ENCODE results near the gene NES. TPM values are rescaled to one million over a fixed set of nuclear protein-coding genes. Genes with fewer than 3 reads are reported as not detected.
A peak's percentile ranks its signal among the peaks of the same experiment; 100 is the strongest.

Gene NES
- total and polyA plus RNA-seq, 11 donors, result 59.7 to 499 (median 158) TPM

- DNase-seq, result no peak
- peaks cover 0 to 40% (median 26%) of the 10 kb centered on the region in 9 donors for H3K36me3 ChIP-seq
- H3K9me3 ChIP-seq, result no peaks in the 10 kb centered on the region
- TF ChIP-seq POLR2A (IDR thresholded peaks at IDR 0.05), result no peak
- TF ChIP-seq, protein P1, sequence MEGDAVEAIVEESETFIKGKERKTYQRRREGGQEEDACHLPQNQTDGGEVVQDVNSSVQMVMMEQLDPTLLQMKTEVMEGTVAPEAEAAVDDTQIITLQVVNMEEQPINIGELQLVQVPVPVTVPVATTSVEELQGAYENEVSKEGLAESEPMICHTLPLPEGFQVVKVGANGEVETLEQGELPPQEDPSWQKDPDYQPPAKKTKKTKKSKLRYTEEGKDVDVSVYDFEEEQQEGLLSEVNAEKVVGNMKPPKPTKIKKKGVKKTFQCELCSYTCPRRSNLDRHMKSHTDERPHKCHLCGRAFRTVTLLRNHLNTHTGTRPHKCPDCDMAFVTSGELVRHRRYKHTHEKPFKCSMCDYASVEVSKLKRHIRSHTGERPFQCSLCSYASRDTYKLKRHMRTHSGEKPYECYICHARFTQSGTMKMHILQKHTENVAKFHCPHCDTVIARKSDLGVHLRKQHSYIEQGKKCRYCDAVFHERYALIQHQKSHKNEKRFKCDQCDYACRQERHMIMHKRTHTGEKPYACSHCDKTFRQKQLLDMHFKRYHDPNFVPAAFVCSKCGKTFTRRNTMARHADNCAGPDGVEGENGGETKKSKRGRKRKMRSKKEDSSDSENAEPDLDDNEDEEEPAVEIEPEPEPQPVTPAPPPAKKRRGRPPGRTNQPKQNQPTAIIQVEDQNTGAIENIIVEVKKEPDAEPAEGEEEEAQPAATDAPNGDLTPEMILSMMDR (IDR thresholded peaks at IDR 0.05), result no peak
- H3K4me3 ChIP-seq, result no peak overlapping the region
- H3K27ac ChIP-seq, result peak overlapping the region; percentile 90 to 99 (median 96)
- intact Hi-C loops (cut with DNase I), result loop anchor here in 4 of 10 donors (5.0 to 10.0 kb wide), 3 partner anchors 164 to 554 kb away; partner anchors contain the start of genes MEF2D (in 3 of the 4) and LMNA (in 1 of the 4)
- ATAC-seq, result no peak
- WGBS, 4 donors, result 65 to 73% (median 67%) methylated on average over 13 to 17 of the region's 17 CpGs
- H3K27me3 ChIP-seq, result no peaks in the 10 kb centered on the region
- peaks cover 44 to 100% (median 89%) of the 10 kb centered on the region in 12 donors for H3K4me1 ChIP-seq
Measured at GRCh38 chr1:156668801-156669637, 8.2 kb downstream of the NES start.

GRCh38 chr1:156667968-156668709, 9.1 kb downstream of the NES start:
- Histone ChIP-seq H3K4me1 (peaks cover 53 to 100% (median 89%) of the 10 kb centered on the region in 12 donors), H3K4me3 (no peak overlapping the region)
- ATAC-seq, result peak in 3 of 4 donors; percentile 1 to 10 (median 2)

GRCh38 chr1:156667610-156667967, 9.6 kb downstream of the NES start:
- Histone ChIP-seq H3K9me3 (no peaks in the 10 kb centered on the region), H3K27ac (peak overlapping the region; percentile 90 to 99 (median 96)), H3K27me3 (no peaks in the 10 kb centered on the region), H3K36me3 (peaks cover 0 to 26% (median 18%) of the 10 kb centered on the region in 9 donors), H3K4me1 (peaks cover 58 to 100% (median 90%) of the 10 kb centered on the region in 12 donors), H3K4me3 (no peak overlapping the region)
- WGBS, 4 donors, result 0 to 16% (median 10%) methylated on average over 3 to 5 of the region's 5 CpGs
- intact Hi-C loops (cut with DNase I), result loop anchor here in 4 of 10 donors (5.0 to 10.0 kb wide), 3 partner anchors 163 to 553 kb away; partner anchors contain the start of genes MEF2D (in 3 of the 4) and LMNA (in 1 of the 4)
- TF ChIP-seq, protein P1 (IDR thresholded peaks at IDR 0.05), result no peak
- TF ChIP-seq POLR2A (IDR thresholded peaks at IDR 0.05), result no peak
- ATAC-seq (peak; percentile 48 to 73 (median 60)), DNase-seq (peak in 4 of 5 donors; percentile 78 to 84 (median 80))

More at GRCh38 chr1:156667968-156668709, 9.1 kb downstream of the NES start:
- peak overlapping the region; percentile 90 to 99 (median 96) for H3K27ac ChIP-seq
- no peak for TF ChIP-seq POLR2A (IDR thresholded peaks at IDR 0.05)
- no peak for DNase-seq
- 43 to 65% (median 56%) methylated on average over 8 to 9 of the region's 9 CpGs for WGBS, 4 donors
- no peaks in the 10 kb centered on the region for H3K9me3 ChIP-seq
- H3K36me3 ChIP-seq, result peaks cover 0 to 32% (median 24%) of the 10 kb centered on the region in 9 donors
- H3K27me3 ChIP-seq, result no peaks in the 10 kb centered on the region
- intact Hi-C loops (cut with DNase I), result loop anchor here in 4 of 10 donors (5.0 to 10.0 kb wide), 3 partner anchors 163 to 553 kb away; partner anchors contain the start of genes MEF2D (in 3 of the 4) and LMNA (in 1 of the 4)

DNA sequence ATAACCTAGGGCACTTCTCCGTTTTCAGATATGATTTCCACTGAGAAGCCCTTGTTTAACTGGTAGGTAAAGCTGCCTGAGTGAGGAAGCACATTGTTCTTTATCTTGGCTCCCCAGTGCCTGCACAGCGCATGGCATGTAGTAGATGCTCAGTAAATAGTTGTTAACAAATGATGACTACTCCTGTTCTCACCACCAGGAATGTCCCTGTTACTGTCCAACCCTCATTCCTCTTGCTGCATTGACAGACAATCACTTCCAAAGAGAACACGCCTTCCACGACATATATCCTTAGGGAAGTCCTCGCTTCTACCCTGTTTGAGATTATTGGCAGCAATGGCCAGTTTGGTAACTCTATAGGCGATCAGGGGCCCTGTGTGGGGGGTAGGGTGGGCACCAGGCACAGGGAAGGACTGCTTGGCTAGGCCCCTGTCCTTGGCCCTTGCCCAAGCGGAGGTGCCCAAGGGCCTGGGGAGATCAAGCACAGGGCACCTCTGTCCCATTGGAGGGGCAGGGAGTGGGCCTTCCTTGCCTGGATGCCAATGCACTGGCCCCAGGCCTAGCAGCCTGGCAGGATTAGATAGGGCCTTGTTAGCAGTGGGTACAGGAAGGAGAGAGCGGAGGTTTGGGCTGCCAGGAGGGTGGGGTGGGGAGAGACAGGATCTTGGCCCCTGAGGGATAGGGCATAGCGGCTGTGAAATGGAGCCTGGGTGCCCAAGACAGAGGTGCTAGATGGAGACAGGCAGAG, 10.2 kb downstream of the NES start:
- no peaks in the 10 kb centered on the region for H3K27me3 ChIP-seq
- TF ChIP-seq POLR2A (IDR thresholded peaks at IDR 0.05), result no peak
- H3K4me1 ChIP-seq, result peaks cover 62 to 100% (median 93%) of the 10 kb centered on the region in 12 donors
- H3K9me3 ChIP-seq, result no peaks in the 10 kb centered on the region
- H3K36me3 ChIP-seq, result peaks cover 0 to 21% (median 13%) of the 10 kb centered on the region in 9 donors
- H3K4me3 ChIP-seq, result no peak overlapping the region
- 69 to 80% (median 71%) methylated on average over 7 to 9 of the region's 9 CpGs for WGBS, 4 donors
- peak in 3 of 4 donors; percentile 1 to 6 (median 3) for ATAC-seq
- intact Hi-C loops (cut with DNase I), result loop anchor here in 4 of 10 donors (5.0 to 10.0 kb wide), 3 partner anchors 162 to 552 kb away; partner anchors contain the start of genes MEF2D (in 3 of the 4) and LMNA (in 1 of the 4)
- peak overlapping the region; percentile 90 to 99 (median 96) for H3K27ac ChIP-seq
- no peak for DNase-seq

Measured in heart left ventricle (tissue), 16 donors.